UCSD-AML1 (cell line): ENCODE results near the gene S100A14.
"Not testable (repeated sequence)": the region's sequence is repeated elsewhere in the genome, so short reads cannot be mapped to it uniquely, and the experiment has no call there.

Experiments
- DNase-seq: peaks from one replicate; lab custom pipeline; 2025; ENCODE audit not compliant: unreplicated experiment; lab: John Stamatoyannopoulos, UW

Gene S100A14

DNA sequence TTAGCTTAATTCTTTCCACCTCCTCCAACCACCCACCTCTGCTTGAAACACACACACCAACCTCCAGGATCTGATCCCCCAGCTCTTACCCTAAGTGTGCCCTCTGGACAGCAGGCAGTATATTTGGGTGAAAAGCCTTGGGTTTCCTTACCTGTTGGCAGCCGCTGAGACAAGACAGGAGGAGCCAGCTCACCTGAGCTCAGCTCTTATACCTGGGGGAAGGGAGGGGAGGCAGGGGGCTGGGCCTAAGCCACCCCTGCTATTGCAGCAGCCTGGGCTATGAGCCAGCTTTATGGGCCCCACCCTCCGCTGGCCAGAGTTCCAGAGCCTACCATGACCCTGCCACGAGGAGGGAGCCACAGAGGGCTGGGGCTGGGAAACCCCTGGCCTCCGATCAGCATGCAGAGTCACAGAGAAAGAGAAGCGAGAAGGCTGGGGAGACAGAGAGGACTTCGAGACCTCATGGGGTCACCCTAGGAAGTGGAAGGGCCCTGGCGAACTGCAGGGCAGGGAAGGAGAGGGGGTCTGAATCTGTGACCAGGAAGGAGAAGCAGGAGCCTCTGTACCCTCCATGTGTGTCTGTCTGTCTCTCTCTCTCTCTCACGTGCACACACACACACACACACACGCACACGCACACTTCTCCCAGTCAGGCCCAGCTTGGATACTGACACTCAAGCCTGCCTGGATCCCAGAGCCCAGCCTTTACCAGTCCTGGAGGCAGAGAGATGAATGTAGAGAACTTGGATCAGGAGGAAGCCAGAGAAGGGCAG, at the start of gene S100A14:
Gene S100A14, minus strand, starts transcription at position 182 of the 773 bp plus-strand sequence. CDS start 467 bp downstream, outside the sequence.
- DNase-seq, result no peak

DNA sequence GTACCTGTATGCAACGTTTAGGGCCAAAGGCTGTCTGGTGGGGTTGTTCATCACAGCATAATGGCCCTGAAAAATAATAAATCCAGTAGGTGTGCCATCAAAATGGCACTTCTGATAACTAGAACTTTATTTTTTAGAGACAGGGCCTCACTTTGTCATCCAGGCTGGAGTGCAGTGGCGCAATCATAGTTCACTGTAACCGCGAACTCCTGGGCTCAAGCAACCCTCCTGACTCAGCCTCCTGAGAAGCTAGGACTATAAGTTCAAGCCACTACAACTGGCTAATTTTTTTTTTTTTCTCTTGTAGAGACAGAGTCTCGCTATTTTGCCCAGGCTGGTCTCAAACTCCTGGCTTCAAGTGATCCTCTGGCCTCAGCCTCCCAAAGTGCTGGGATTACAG, 47.1 kb upstream of the S100A14 start:
- no peak for DNase-seq

DNA sequence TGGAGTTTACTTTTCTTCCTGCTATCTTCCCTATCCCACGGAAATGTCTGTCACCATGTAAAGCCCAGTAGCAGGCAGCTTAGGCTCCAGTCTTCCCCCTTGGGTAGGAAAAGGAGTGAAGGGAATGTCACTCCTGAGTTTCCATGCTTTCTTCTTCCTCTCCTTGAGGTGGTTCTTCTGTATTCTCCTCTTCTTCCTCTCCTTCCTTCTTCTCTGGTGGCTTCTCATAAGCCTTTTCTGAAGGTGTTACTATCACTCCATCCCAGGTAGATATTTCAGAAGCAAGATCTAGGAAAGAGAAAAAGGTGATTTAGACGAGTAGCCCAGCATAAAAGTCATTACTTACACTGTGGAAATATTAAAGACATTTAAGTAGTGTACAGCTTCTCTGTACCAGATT, 46.1 kb upstream of the S100A14 start:
- DNase-seq, result no peak

DNA sequence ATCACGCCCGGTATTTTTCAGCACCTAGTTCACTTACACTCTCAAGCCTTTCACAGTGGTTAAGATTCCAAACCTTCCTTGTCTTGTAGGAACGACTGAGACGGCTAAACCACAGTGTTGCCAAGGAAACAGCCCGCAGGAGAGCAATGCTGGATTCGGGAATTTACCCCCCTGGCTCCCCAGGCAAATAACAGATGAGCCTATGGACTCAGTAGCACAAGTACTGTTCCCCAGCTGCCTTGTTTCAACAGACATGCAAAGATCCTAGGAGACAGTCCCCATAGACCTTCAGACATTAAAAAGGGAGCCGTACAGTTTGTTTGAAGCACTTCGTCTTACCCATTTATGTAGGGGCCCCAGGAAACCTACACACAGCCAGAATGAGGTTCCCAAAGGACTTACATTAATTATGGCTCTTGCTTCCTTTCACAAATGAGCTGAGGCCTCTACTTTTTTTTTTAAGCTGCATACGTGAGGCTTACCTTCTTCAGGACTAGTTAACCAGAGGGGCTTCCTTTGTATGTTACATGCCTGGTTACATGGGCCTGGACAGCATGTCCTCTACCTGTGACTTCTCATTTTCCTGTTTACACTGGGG, 45.1 kb upstream of the S100A14 start:
- no peak for DNase-seq

- no peak for DNase-seq
Measured at GRCh38 chr1:153659656-153660055, 43.5 kb upstream of the S100A14 start.

DNA sequence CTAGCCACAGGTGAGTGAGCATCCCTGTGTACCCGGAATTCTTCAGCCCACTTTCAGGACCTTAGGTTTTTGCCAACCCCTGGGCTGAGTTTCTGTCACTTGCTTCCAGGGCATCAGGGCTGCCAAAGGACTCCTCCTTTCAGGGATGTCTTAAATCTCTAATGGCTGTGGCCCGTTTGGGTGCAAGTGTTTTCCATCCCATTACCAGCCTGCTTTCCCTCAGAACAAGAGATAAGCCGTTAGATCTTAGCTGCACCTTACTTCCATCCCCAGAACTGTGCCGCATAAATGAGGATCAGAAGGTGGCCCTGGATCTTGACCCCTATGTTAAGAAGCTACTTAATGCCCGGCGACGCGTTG, 43.0 kb upstream of the S100A14 start:
- no peak for DNase-seq

DNA sequence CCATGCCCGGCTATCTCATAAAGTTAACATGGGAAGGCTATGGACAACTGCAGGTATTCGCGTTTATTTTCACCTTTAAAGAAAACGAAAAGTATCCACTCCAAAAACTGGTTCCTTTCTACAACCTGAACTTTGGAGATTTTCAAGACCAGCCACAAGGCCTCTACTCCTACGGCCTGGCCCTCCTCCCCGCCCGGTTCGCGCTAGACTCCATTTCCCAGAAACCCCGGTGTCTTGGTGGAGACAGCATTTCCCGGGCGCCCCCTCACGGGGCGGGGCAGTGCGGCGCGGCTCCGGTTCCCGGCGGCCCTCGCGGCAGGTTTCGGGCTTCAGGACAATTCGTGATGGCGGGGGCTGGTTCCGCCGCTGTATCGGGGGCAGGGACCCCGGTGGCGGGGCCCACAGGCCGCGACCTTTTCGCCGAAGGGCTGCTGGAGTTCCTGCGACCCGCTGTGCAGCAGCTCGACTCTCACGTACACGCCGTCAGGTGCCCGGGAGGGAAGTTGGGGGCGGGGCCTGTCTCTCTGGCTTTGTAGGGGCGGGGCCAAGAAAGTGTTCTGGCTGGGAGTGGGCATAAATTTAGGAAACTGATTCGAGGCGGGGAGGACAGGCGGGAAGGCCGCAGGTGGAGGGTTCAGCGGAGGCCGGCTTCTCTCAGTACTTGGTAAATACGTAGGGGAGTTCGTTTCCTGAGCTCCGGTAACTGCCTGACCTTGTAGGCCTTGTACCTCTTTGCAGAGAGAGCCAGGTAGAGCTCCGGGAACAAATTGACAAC, 42.5 kb upstream of the S100A14 start, which contains the start of gene SNAPIN:
Gene SNAPIN, plus strand, starts transcription at position 304 of the 775 bp plus-strand sequence. Its CDS starts 41 bp downstream, at position 345.
- DNase-seq, result peak; percentile 90

GRCh38 chr1:153655333-153655732, 39.2 kb upstream of the S100A14 start:
- no peak for DNase-seq

- no peak for DNase-seq
Measured at GRCh38 chr1:153652805-153653500, 36.8 kb upstream of the S100A14 start.

DNA sequence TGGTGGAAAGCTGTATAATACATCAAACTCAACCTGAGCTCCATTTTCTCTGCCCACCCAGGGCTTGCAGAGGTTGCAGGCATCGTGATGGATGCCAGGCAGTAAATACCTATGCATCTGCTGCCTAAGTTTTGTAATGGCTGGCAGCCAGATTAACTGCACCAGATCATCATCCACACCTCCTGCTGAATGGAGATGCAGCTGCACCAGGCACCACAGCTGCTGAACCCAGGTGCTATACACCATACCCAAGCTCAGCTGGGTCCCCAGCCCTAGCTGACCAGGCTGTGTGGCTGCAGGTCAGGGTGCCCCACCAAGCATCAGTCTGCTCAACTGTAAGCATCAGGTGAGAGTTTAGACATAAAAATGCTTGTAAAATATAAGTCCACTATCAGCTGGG, 35.6 kb upstream of the S100A14 start:
- no peak for DNase-seq

DNA sequence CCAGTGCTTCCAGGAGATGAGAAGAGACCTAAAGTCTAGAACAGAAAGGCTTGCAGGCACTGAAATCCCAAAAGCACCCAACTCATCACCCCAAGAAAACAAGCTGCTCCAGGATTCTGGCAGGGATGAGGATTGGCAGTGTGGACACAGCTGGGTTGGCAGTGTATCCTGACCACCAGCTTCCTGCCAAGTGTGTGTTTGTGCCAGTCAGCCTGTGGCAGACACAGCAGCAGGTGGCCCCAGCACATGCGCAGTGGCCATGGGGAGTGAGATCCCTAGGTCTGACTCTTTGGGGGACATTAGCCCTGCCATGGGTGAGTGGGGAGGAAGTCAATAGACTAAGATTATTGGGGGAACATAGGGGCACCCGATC, 33.7 kb upstream of the S100A14 start:
- no peak for DNase-seq

- DNase-seq, result no peak
Measured at GRCh38 chr1:153649137-153649862, 33.2 kb upstream of the S100A14 start.

GRCh38 chr1:153648000-153648643, 32.0 kb upstream of the S100A14 start:
- DNase-seq, result no peak

DNA sequence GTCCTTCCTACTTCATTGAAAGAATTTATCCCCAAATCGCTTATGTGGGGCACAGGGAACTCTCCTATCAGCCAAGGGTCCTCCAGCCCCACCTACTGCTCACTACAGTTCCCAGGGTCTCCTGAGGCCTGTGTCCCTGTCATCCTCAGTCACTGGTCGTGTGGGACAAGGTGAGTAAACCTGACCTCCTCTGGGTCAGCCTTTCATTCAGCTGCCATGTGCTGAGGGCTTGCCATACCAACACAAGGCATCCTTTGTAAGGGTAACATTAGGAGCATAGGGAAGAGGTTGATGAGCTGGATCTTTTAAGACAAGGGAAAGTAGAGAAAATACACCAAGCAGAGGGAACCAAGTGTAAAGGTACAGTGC, 31.2 kb upstream of the S100A14 start:
- no peak for DNase-seq

DNA sequence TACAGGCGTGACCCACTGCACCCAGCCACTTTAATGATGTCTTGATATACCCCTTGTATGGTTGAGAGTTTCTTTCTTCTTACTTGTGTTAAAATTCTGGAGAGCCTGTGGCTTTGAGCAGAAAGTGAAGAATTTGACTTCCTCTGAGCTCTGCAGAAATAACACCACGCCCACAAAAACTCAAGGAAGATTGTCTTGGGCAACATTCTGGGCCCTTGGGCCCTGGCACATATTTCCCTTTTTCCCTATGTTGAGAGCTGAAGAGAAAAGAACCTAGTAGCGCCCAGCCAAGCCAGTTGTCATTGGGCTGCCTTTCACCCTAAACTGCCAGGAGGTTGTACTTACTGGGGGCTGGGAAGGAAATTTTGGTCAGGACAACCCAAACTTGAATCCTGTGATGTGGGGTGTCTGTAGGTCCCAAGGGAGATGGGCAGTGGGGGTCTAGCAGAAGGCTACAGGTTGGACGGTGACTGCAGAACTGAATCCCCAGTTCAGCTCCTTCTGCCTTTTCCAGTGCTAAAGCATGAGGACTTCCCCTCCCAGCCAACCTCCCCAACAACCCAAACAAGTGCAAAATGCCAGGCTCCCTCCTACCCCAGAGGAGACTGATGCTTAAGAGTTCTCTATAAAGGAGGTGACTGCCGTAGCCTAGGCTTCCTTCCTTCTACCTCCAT, 30.7 kb upstream of the S100A14 start:
- DNase-seq, result no peak

DNA sequence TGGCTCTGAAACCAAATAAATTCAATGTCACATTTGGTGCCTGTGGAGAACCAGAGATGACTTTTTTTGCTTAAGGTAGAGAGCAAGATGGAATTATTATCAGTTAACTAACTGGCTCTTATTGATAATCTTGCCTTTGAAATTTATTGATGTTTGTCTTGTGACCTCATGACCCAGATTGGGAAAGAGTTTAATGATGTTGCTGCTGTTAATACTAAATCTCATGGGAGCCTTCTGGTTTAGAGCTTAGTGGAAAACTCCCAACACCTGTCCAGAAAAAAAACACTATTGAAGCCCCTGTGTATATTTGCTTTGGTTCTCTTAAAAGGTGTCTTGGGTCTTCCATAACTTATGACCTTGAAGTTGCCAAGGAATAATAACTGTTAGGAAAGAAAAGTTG, 27.7 kb upstream of the S100A14 start:
- DNase-seq, result no peak

GRCh38 chr1:153643100-153643499, 27.0 kb upstream of the S100A14 start:
- DNase-seq, result no peak

- DNase-seq, result no peak
Measured at GRCh38 chr1:153642161-153642560, 26.0 kb upstream of the S100A14 start.

DNA sequence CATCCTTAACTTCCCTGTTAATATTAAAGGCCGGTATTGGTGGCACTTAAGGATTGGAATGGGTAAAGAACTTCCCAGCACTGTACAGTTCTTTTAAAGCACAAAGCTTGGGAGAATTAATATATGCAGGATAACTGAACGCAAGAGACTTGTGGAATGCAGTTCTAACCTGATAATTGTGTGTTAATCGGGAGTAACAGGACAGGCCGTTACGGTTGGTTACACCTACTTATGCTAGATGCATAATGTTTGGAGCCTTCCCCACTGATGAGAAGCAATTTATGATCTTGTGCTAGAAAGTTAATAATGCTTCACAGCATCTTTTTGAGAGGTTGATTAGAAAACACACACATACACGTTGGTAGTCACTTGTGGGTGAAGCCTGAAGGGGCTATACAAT, 24.7 kb upstream of the S100A14 start:
- no peak for DNase-seq

- not testable (repeated sequence) for DNase-seq
Measured at GRCh38 chr1:153640213-153640612, 24.1 kb upstream of the S100A14 start.
